A673 (cell line): ENCODE data around the gene GRK6. TPM values are rescaled to one million over a fixed set of nuclear protein-coding genes. Genes with fewer than 3 reads are reported as not detected.

ENCODE experiments used
- BruUV-seq: library from RNA; stranded (reverse); fragments of 400-500 nt; replicated peaks from 2 replicates; lab custom pipeline; 2021; lab: Mats Ljungman, UMichigan
- CTCF ChIA-PET: fragments of 300-600 bp; sonication (Branson Sonifier 250); formaldehyde crosslinking; loops from one replicate; lab custom pipeline; 2022; ENCODE audit warnings: antibody characterized with exemption; lab: Charles Lee
- POLR2A ChIA-PET: fragments of 300-600 bp; sonication (Branson Sonifier 250); formaldehyde crosslinking; loops from one replicate; lab custom pipeline; 2022; ENCODE audit warnings: antibody characterized with exemption; ENCODE audit not compliant: low non-redundant PET; lab: Charles Lee
- DNase-seq: peaks from one replicate; pipeline ENCODE4 v3.0.0-alpha.2; 2015; ENCODE audit warnings: low spot score
- H3K27ac ChIP-seq: fragments of 200-600 bp; sonication (generic); 2 replicates; pipeline ENCODE4 v1.5.1; 2016; ENCODE audit warnings: mixed run types, low read depth, mild to moderate bottlenecking, mixed read lengths, antibody characterized with exemption, low read length; ENCODE audit not compliant: poor library complexity, severe bottlenecking
- H3K27me3 ChIP-seq: fragments of 200-600 bp; sonication (generic); replicated peaks from 2 replicates; pipeline ENCODE4 v1.6.1; 2017; ENCODE audit warnings: mixed run types, low read depth, mild to moderate bottlenecking, mixed read lengths, antibody characterized with exemption, low read length; ENCODE audit not compliant: insufficient read depth, poor library complexity
- H3K36me3 ChIP-seq: fragments of 200-600 bp; sonication (generic); 2 replicates; pipeline ENCODE4 v1.6.1; 2016; ENCODE audit warnings: mixed run types, mild to moderate bottlenecking, mixed read lengths, antibody characterized with exemption, low read length; ENCODE audit not compliant: insufficient read depth, poor library complexity, severe bottlenecking
- H3K4me1 ChIP-seq: fragments of 200-600 bp; sonication (generic); 2 replicates; pipeline ENCODE4 v1.6.1; 2017; ENCODE audit warnings: mixed run types, mild to moderate bottlenecking, mixed read lengths, antibody characterized with exemption, low read length; ENCODE audit not compliant: insufficient read depth, poor library complexity, severe bottlenecking
- H3K4me3 ChIP-seq: fragments of 200-600 bp; sonication (generic); 2 replicates; pipeline ENCODE4 v1.5.1; 2016; ENCODE audit warnings: low read depth, mixed run types, mild to moderate bottlenecking, mixed read lengths, low read length; ENCODE audit not compliant: poor library complexity, severe bottlenecking
- H3K9me3 ChIP-seq: fragments of 200-600 bp; sonication (generic); 2 replicates; pipeline ENCODE4 v1.6.1; 2016; ENCODE audit warnings: mixed run types, low read depth, mild to moderate bottlenecking, mixed read lengths, antibody characterized with exemption, low read length; ENCODE audit not compliant: poor library complexity, severe bottlenecking
- EZH2 ChIP-seq: fragments of 200-600 bp; sonication (generic); IDR thresholded peaks from 2 replicates; pipeline ENCODE4 v1.6.1; 2017; ENCODE audit warnings: borderline replicate concordance, low read depth, mild to moderate bottlenecking, mixed read lengths, antibody characterized with exemption, low read length; ENCODE audit not compliant: poor library complexity, severe bottlenecking
- intact Hi-C: fragments of 100-400 bp; cut with micrococcal nuclease; formaldehyde crosslinking; loops from one replicate; pipeline ENCODE4 v1.10.0; 2022; ENCODE audit not compliant: unreplicated experiment
- total RNA-seq: library from RNA; stranded (reverse); gene quantifications from 2 replicates; pipeline ENCODE4 v1.2.3, GENCODE V29; 2021
- TF ChIP-seq, protein P1 (sequence below): fragments of 300-800, 200-600 bp; sonication (generic); conservative IDR thresholded peaks from 2 replicates; pipeline ENCODE4 v1.5.1; 2017; ENCODE audit warnings: low read depth, mild to moderate bottlenecking, antibody characterized with exemption, low read length, moderate library complexity, mixed read lengths

GRK6 gene
- total RNA-seq, 1 experiment from 2014 or later: 32.1 TPM

DNA sequence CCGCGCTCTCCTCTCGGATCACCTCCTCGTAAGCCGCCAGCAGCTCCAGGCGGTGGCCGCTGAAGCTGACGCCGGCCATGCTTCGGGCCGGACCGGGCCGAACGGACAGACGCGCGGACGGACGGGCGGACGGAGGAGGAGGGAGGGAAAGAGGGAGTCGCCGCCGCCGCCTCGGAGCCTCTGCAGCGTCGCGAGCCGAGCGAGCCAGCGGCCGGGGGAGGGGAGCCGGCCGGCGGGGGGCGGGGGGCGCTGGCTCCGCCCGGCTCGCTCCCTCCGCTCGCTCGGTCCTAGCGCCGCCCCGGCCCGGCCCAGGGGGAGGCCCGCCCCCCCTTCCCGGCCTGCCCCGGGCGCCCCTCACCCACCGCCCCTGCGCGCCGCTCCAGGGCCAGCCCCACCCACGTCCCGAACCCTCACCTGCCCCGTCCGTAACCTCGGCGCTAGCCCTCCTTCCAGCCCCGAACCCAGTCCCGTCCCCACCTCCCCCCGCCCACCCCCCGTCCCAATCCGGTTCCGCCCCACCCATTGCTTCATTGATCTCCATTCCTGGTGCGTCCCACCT lies 47.0 kb downstream of the GRK6 start, which contains the start of gene DBN1:
TSS of gene DBN1 (minus strand) at position 192 of the 559 bp plus-strand sequence. CDS start at position 79, 113 bp downstream.
- CTCF ChIA-PET: no interaction called here
- BruUV-seq: no TSS peak
- peaks cover 27% of the 10 kb centered on the region for H3K4me1 ChIP-seq

DNA sequence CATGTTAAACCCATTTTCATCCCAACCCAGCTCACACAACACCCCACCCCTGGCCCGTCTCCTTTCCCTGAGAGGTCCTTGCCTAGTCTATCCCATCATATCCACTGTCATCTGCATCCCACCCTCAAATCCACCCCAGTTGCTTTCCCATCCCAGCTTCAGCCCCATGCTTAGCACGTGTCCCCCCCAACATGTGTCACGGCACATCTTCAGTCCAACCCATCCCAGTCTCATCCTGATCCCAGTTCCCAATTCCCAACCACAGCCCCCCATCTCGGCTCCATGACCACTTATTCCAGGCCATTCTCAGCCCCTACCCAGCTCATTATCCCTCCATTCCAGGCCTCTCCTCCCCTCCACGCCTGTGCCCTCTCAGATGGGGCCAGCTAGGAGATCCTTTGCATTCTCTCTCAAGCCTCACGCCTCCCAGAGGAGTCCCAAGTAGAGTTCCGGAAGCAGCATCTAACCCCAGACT lies 47.6 kb downstream of the GRK6 start:
- no peak overlapping the region for H3K4me3 ChIP-seq
- no peak for TF ChIP-seq EZH2
- TF ChIP-seq, protein P1, sequence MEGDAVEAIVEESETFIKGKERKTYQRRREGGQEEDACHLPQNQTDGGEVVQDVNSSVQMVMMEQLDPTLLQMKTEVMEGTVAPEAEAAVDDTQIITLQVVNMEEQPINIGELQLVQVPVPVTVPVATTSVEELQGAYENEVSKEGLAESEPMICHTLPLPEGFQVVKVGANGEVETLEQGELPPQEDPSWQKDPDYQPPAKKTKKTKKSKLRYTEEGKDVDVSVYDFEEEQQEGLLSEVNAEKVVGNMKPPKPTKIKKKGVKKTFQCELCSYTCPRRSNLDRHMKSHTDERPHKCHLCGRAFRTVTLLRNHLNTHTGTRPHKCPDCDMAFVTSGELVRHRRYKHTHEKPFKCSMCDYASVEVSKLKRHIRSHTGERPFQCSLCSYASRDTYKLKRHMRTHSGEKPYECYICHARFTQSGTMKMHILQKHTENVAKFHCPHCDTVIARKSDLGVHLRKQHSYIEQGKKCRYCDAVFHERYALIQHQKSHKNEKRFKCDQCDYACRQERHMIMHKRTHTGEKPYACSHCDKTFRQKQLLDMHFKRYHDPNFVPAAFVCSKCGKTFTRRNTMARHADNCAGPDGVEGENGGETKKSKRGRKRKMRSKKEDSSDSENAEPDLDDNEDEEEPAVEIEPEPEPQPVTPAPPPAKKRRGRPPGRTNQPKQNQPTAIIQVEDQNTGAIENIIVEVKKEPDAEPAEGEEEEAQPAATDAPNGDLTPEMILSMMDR: no peak
- peaks cover 27% of the 10 kb centered on the region for H3K4me1 ChIP-seq
- H3K36me3 ChIP-seq: peaks cover 10% of the 10 kb centered on the region
- intact Hi-C loops: no loop called here
- POLR2A ChIA-PET: interaction anchor here (0.5 to 0.6 kb wide), 2 partner anchors 16 to 118 kb away, joined by 6 to 10 read pairs; no protein-coding TSS in a partner anchor
- no peaks in the 10 kb centered on the region for H3K27me3 ChIP-seq
- H3K27ac ChIP-seq: no peak overlapping the region
- BruUV-seq: no TSS peak
- CTCF ChIA-PET: no interaction called here
- no peaks in the 10 kb centered on the region for H3K9me3 ChIP-seq
- no peak for DNase-seq

More for the DNA sequence above, 47.0 kb downstream of the GRK6 start, which contains the start of gene DBN1:
- TF ChIP-seq, protein P1: no peak
- TF ChIP-seq EZH2: no peak
- H3K27ac ChIP-seq: peak within 1 kb of the TSS; percentile 86
- no peaks in the 10 kb centered on the region for H3K27me3 ChIP-seq
- H3K36me3 ChIP-seq: peaks cover 15% of the 10 kb centered on the region
- POLR2A ChIA-PET: interaction anchor here (0.5 to 0.6 kb wide), 2 partner anchors 17 to 117 kb away, joined by 6 to 10 read pairs; no protein-coding TSS in a partner anchor
- H3K4me3 ChIP-seq: peak within 1 kb of the TSS; percentile 96
- peak; percentile 72 for DNase-seq
- no peaks in the 10 kb centered on the region for H3K9me3 ChIP-seq
- intact Hi-C loops: no loop called here

DNA sequence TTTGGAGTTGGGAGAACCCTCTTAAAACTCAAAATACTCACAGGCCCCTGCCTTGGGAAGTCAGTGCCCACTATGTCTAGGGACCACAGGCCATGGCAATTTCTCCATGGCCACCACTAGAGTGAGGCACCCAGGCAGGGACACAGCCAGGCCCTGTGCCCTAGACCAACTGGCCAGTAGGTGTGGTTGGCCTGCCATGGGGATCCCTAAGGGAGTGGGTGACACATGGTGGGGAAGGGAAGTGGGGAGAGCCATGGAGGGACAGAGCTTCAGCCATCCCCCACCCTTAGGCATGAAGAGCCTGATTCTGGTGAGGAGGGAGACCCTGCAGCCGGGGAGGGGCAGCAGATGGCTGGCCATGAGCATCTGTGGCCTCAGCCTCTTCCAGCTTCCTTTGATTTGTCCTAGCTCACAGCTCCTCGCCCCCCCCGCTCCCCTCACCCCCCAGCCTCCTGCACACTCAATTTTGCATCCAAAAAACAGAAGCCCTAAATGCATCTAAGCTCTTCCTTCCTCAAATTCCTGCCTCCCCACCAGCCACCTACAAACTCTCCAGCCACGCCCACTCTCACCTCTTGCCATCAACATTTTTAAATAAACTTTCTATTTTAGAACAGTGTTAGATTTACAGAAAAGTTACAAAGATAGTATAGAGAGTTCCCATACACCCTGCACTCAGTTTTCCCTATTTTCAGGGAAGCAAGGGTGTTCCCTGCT lies 48.5 kb downstream of the GRK6 start:
- Histone ChIP-seq H3K4me3 (no peak overlapping the region), H3K27ac (peak overlapping the region; percentile 34), H3K9me3 (no peaks in the 10 kb centered on the region), H3K4me1 (peaks cover 27% of the 10 kb centered on the region), H3K36me3 (peaks cover 9% of the 10 kb centered on the region), H3K27me3 (no peaks in the 10 kb centered on the region)
- intact Hi-C loops: no loop called here
- POLR2A ChIA-PET: no interaction called here
- DNase-seq: no peak
- no peak for TF ChIP-seq EZH2
- TF ChIP-seq, protein P1: no peak
- no TSS peak for BruUV-seq
- CTCF ChIA-PET: no interaction called here
